Erythroblast (primary cell): Measurements from ENCODE around the gene GARIN5A.

Experiments
- GATA1 ChIP-seq: IDR thresholded peaks from 2 replicates; pipeline ENCODE4 v1.6.1; 2011; ENCODE audit warnings: low read depth, mild to moderate bottlenecking, control low read depth, low read length, moderate library complexity
- POLR2A ChIP-seq: IDR thresholded peaks from 2 replicates; pipeline ENCODE4 v1.6.1; 2011; ENCODE audit warnings: mild to moderate bottlenecking, low read length

GRCh38 chr19:50437862-50438449 lies 38.7 kb downstream of the GARIN5A start:
- TF ChIP-seq POLR2A (no peak), GATA1 (no peak)
